ENCODE data around the gene WDR27. TPM values are rescaled to one million over a fixed set of nuclear protein-coding genes. Genes with fewer than 3 reads are reported as not detected.
A peak's percentile ranks its signal among the peaks of the same experiment; 100 is the strongest.

WDR27 gene
- total RNA-seq, 1 experiment from 2014 or later = 77.9 TPM

- peaks cover 18% of the 10 kb centered on the region for H3K4me1 Mint-ChIP-seq (ENCODE audit: low read depth, unreplicated experiment)
- no peaks in the 10 kb centered on the region for H3K27me3 Mint-ChIP-seq (ENCODE audit: unreplicated experiment)
- no peak overlapping the region for H3K4me3 Mint-ChIP-seq (ENCODE audit: low read depth, unreplicated experiment)
- no TSS peak for BruUV-seq (replicated peaks)
- intact Hi-C loops (cut with micrococcal nuclease; ENCODE audit: unreplicated experiment) = no loop called here
- H3K27ac Mint-ChIP-seq (ENCODE audit: unreplicated experiment) = no peak overlapping the region
- H3K9me3 Mint-ChIP-seq (ENCODE audit: low read depth, unreplicated experiment) = no peaks in the 10 kb centered on the region
- no peak for TF ChIP-seq CTCF (IDR thresholded peaks at IDR 0.05; ENCODE audit: unreplicated experiment)
- H3K36me3 Mint-ChIP-seq (ENCODE audit: insufficient read depth, unreplicated experiment) = peaks cover 17% of the 10 kb centered on the region
- DNase-seq = no peak
- CTCF ChIA-PET = no interaction called here
Observed at GRCh38 chr6:169625376-169625775, 76.5 kb downstream of the WDR27 start.

GRCh38 chr6:169624785-169625184 is 77.0 kb downstream of the WDR27 start:
- no peak for TF ChIP-seq CTCF (IDR thresholded peaks at IDR 0.05; ENCODE audit: unreplicated experiment)
- peaks cover 24% of the 10 kb centered on the region for H3K4me1 Mint-ChIP-seq (ENCODE audit: low read depth, unreplicated experiment)
- DNase-seq = no peak
- intact Hi-C loops (cut with micrococcal nuclease; ENCODE audit: unreplicated experiment) = no loop called here
- no peaks in the 10 kb centered on the region for H3K27me3 Mint-ChIP-seq (ENCODE audit: unreplicated experiment)
- BruUV-seq (replicated peaks) = no TSS peak
- no peak overlapping the region for H3K27ac Mint-ChIP-seq (ENCODE audit: unreplicated experiment)
- peaks cover 17% of the 10 kb centered on the region for H3K36me3 Mint-ChIP-seq (ENCODE audit: insufficient read depth, unreplicated experiment)
- no peak overlapping the region for H3K4me3 Mint-ChIP-seq (ENCODE audit: low read depth, unreplicated experiment)
- CTCF ChIA-PET = no interaction called here
- no peaks in the 10 kb centered on the region for H3K9me3 Mint-ChIP-seq (ENCODE audit: low read depth, unreplicated experiment)

GRCh38 chr6:169623975-169624374 is 77.9 kb downstream of the WDR27 start:
- Mint-ChIP-seq H3K27me3 (ENCODE audit: unreplicated experiment) (no peaks in the 10 kb centered on the region), H3K9me3 (ENCODE audit: low read depth, unreplicated experiment) (no peaks in the 10 kb centered on the region), H3K4me1 (ENCODE audit: low read depth, unreplicated experiment) (peaks cover 24% of the 10 kb centered on the region), H3K4me3 (ENCODE audit: low read depth, unreplicated experiment) (no peak overlapping the region), H3K36me3 (ENCODE audit: insufficient read depth, unreplicated experiment) (peaks cover 17% of the 10 kb centered on the region), H3K27ac (ENCODE audit: unreplicated experiment) (no peak overlapping the region)
- TF ChIP-seq CTCF (IDR thresholded peaks at IDR 0.05; ENCODE audit: unreplicated experiment) = no peak
- intact Hi-C loops (cut with micrococcal nuclease; ENCODE audit: unreplicated experiment) = no loop called here
- no TSS peak for BruUV-seq (replicated peaks)
- DNase-seq = no peak
- CTCF ChIA-PET = no interaction called here

- Mint-ChIP-seq H3K9me3 (ENCODE audit: low read depth, unreplicated experiment) (no peaks in the 10 kb centered on the region), H3K4me3 (ENCODE audit: low read depth, unreplicated experiment) (no peak overlapping the region), H3K36me3 (ENCODE audit: insufficient read depth, unreplicated experiment) (peaks cover 17% of the 10 kb centered on the region), H3K27me3 (ENCODE audit: unreplicated experiment) (no peaks in the 10 kb centered on the region), H3K4me1 (ENCODE audit: low read depth, unreplicated experiment) (peaks cover 24% of the 10 kb centered on the region), H3K27ac (ENCODE audit: unreplicated experiment) (peak overlapping the region; percentile 36)
- intact Hi-C loops (cut with micrococcal nuclease; ENCODE audit: unreplicated experiment) = no loop called here
- no peak for TF ChIP-seq CTCF (IDR thresholded peaks at IDR 0.05; ENCODE audit: unreplicated experiment)
- BruUV-seq (replicated peaks) = no TSS peak
- CTCF ChIA-PET = no interaction called here
- DNase-seq = no peak
Observed at GRCh38 chr6:169623343-169623742, 78.5 kb downstream of the WDR27 start.

- Mint-ChIP-seq H3K36me3 (ENCODE audit: insufficient read depth, unreplicated experiment) (peaks cover 17% of the 10 kb centered on the region), H3K9me3 (ENCODE audit: low read depth, unreplicated experiment) (no peaks in the 10 kb centered on the region), H3K4me3 (ENCODE audit: low read depth, unreplicated experiment) (no peak overlapping the region), H3K27ac (ENCODE audit: unreplicated experiment) (no peak overlapping the region), H3K4me1 (ENCODE audit: low read depth, unreplicated experiment) (peaks cover 24% of the 10 kb centered on the region), H3K27me3 (ENCODE audit: unreplicated experiment) (no peaks in the 10 kb centered on the region)
- TF ChIP-seq CTCF (IDR thresholded peaks at IDR 0.05; ENCODE audit: unreplicated experiment) = no peak
- intact Hi-C loops (cut with micrococcal nuclease; ENCODE audit: unreplicated experiment) = no loop called here
- BruUV-seq (replicated peaks) = no TSS peak
- no peak for DNase-seq
- CTCF ChIA-PET = no interaction called here
Observed at GRCh38 chr6:169622618-169623017, 79.2 kb downstream of the WDR27 start.

All from Calu3 (cell line).